ENCODE data around the gene ZBTB7A. TPM values are rescaled to one million over a fixed set of nuclear protein-coding genes. Genes with fewer than 3 reads are reported as not detected.

Gene ZBTB7A
- total RNA-seq, 1 donor from 2014 or later = 21.0 TPM

DNA sequence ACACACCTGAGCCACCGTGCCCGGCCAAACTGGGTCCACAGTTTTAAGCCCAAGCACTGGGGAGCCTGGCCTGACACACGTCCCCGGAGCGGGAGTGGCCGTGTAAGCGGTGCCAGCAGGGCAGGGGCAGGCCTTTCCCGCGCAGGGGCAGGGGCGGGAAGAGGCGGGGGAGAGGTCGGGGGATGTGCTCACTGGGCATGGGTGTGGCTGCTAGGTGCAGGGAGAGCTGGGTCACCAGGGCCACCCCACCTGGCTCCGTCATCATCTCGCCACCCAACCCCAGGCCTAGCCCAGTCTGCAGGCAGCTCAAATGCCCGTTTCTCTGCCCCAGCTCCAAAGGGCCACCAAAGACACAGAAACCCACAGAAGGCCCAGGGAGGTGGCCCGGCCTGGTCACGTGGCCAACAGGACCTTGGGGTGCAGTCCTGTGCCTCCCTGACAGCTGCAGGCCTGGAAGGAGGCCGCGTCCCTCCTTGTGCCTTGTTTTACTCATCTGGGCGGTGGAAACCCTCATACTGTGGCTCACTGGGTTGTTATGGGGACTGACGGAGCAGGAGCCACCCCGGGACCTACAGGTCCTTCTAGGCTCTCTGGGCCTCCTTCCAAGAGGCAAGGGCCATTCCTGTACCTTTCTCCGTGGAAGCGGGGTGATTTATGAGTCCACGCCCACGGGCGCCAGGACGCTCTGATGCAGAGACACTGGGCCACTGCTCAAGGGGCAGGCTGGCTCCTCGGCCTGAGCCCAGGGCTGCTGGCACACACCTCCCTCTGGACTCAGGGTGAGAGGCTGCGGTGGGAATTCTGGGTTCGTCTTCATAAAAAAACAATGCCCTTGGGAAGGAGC lies 29.6 kb upstream of the ZBTB7A start:
- TF ChIP-seq, protein P1, sequence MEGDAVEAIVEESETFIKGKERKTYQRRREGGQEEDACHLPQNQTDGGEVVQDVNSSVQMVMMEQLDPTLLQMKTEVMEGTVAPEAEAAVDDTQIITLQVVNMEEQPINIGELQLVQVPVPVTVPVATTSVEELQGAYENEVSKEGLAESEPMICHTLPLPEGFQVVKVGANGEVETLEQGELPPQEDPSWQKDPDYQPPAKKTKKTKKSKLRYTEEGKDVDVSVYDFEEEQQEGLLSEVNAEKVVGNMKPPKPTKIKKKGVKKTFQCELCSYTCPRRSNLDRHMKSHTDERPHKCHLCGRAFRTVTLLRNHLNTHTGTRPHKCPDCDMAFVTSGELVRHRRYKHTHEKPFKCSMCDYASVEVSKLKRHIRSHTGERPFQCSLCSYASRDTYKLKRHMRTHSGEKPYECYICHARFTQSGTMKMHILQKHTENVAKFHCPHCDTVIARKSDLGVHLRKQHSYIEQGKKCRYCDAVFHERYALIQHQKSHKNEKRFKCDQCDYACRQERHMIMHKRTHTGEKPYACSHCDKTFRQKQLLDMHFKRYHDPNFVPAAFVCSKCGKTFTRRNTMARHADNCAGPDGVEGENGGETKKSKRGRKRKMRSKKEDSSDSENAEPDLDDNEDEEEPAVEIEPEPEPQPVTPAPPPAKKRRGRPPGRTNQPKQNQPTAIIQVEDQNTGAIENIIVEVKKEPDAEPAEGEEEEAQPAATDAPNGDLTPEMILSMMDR (conservative IDR thresholded peaks at IDR 0.05) = no peak
- Mint-ChIP-seq H3K36me3 (no peaks in the 10 kb centered on the region), H3K27me3 (no peaks in the 10 kb centered on the region), H3K27ac (no peak overlapping the region), H3K4me3 (no peak overlapping the region), H3K9me3 (no peaks in the 10 kb centered on the region), H3K4me1 (ENCODE audit: unreplicated experiment) (no peaks in the 10 kb centered on the region)
- no peak for DNase-seq (ENCODE audit: extremely low spot score, unreplicated experiment)

DNA sequence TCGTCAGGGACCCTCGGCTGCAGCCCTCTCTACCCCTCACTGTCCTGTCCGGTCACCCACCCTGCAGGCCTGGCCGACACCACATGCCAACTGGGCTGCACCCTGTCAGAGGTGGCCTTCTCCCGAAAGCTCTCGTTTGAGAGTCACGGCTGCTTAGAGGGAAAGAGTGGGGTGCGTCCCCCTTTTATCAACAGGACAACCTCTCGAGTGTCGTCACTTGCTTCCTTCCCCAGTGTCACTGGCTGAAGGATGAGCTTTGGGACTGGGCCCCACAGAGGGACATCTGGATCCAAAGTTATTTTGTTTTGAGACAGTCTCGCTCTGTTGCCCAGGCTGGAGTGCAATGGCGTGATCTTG lies 28.8 kb upstream of the ZBTB7A start:
- H3K27ac Mint-ChIP-seq = no peak overlapping the region
- TF ChIP-seq, protein P1 (conservative IDR thresholded peaks at IDR 0.05) = no peak
- H3K36me3 Mint-ChIP-seq = no peaks in the 10 kb centered on the region
- no peaks in the 10 kb centered on the region for H3K9me3 Mint-ChIP-seq
- no peaks in the 10 kb centered on the region for H3K27me3 Mint-ChIP-seq
- DNase-seq (ENCODE audit: extremely low spot score, unreplicated experiment) = no peak
- no peaks in the 10 kb centered on the region for H3K4me1 Mint-ChIP-seq (ENCODE audit: unreplicated experiment)
- H3K4me3 Mint-ChIP-seq = no peak overlapping the region

DNA sequence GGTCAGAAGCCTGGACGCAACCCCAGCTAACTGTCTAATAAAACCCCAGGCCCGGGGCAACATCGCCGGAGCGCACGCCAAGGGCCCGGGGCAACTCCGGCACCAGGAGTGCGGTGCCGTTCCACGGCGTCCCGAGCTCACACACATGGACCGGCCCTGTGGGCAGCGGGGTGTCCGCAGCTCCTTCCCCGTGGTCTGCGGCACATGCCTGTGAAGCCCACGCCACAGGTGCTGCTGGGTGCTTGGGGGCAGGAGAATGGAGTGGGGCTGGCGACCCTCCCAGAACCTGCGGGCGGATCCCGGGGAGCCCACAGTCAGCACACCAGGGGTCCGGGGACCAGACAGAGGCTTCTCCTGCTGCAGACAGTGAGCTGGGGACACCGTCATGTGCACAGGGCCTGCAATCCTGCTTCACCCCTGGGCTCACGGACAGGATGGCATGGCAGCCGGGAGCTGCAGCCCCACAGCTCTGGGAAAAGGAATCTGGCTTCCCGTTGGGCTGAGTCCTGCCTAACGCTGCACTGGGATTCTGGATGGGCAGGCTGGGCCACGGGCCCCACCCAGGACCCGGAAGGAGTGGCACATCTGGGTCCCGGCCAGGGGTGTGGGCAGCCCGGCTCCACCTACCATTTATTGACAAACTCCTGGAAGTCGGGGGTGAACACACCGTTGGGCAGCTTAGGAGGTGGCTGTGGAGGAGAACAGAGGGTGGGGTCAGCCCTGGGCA lies 28.2 kb upstream of the ZBTB7A start:
- Mint-ChIP-seq H3K4me3 (no peak overlapping the region), H3K4me1 (ENCODE audit: unreplicated experiment) (no peaks in the 10 kb centered on the region), H3K27ac (no peak overlapping the region), H3K9me3 (no peaks in the 10 kb centered on the region), H3K27me3 (no peaks in the 10 kb centered on the region), H3K36me3 (no peaks in the 10 kb centered on the region)
- TF ChIP-seq, protein P1 (conservative IDR thresholded peaks at IDR 0.05) = no peak
- no peak for DNase-seq (ENCODE audit: extremely low spot score, unreplicated experiment)

DNA sequence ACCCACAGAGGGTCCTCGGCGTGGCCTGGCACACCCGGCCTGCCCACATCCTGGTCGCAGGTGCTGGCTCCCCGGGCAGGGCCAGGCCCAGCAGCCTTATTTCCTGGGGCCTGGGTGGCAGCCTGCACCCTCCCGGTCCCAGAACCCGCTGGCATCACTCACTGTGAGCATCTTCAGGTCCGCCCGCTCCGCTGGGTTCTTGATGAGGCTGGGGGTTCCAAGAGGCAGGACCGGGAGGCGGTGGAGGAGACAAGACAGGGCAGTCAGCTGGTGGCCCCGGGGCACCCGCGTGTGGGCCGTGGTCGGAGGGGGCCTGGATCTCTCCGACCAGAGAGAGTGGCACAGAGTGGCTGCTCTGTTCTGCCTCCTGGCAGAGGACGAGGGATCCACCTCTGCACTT lies 27.6 kb upstream of the ZBTB7A start:
- TF ChIP-seq, protein P1 (conservative IDR thresholded peaks at IDR 0.05) = no peak
- DNase-seq (ENCODE audit: extremely low spot score, unreplicated experiment) = no peak
- Mint-ChIP-seq H3K36me3 (no peaks in the 10 kb centered on the region), H3K27ac (no peak overlapping the region), H3K4me1 (ENCODE audit: unreplicated experiment) (no peaks in the 10 kb centered on the region), H3K27me3 (no peaks in the 10 kb centered on the region), H3K4me3 (no peak overlapping the region), H3K9me3 (no peaks in the 10 kb centered on the region)

DNA sequence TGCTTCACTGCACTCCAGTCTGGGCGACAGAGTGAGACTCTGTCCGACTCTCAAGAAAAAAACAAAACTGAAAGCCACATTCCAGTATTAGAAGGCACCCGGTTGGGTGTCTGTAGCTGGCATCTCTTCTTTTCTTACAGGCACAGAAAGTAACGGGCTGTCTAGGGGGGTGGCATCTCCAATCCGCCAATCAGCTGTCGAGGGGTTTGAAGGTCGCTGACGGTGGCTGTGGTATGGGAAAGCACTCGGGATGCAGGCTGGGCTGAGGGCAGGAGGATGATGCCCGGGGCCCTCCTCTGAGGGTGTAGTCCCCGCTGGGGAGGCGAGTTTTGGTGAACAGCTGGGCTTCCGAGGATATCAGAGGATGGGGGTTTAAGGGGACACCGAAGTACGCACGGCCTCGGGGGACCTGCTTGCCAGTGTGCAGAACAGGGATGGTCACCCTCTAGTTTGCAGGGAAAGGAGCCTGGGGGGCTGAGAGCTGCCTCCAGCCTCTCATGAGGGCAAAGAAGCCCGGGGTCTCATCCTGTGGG lies 27.0 kb upstream of the ZBTB7A start:
- H3K27ac Mint-ChIP-seq = no peak overlapping the region
- H3K4me1 Mint-ChIP-seq (ENCODE audit: unreplicated experiment) = no peaks in the 10 kb centered on the region
- H3K9me3 Mint-ChIP-seq = no peaks in the 10 kb centered on the region
- TF ChIP-seq, protein P1 (conservative IDR thresholded peaks at IDR 0.05) = no peak
- H3K27me3 Mint-ChIP-seq = no peaks in the 10 kb centered on the region
- no peaks in the 10 kb centered on the region for H3K36me3 Mint-ChIP-seq
- no peak overlapping the region for H3K4me3 Mint-ChIP-seq
- no peak for DNase-seq (ENCODE audit: extremely low spot score, unreplicated experiment)

All from type B pancreatic cell (in vitro differentiated cells).